ENCODE data around the gene KRTAP5-9.
"Not testable (repeated sequence)": the region's sequence is repeated elsewhere in the genome, so short reads cannot be mapped to it uniquely, and the experiment has no call there.

Gene KRTAP5-9

GRCh38 chr11:71548120-71548519, at the start of gene KRTAP5-9:
Gene KRTAP5-9, plus strand, starts transcription at chr11:71548420. Its CDS starts 238 bp downstream, at chr11:71548658.
- DNase-seq = no peak

GRCh38 chr11:71499125-71499524, 49.1 kb upstream of the KRTAP5-9 start:
- DNase-seq = no peak

- DNase-seq = no peak
Measured at GRCh38 chr11:71499546-71499945, 48.7 kb upstream of the KRTAP5-9 start.

- DNase-seq = no peak
Measured at GRCh38 chr11:71500601-71501021, 47.6 kb upstream of the KRTAP5-9 start.

GRCh38 chr11:71501071-71501985, 46.9 kb upstream of the KRTAP5-9 start:
- no peak for DNase-seq

GRCh38 chr11:71502026-71502425, 46.2 kb upstream of the KRTAP5-9 start:
- no peak for DNase-seq

GRCh38 chr11:71502871-71503435, 45.3 kb upstream of the KRTAP5-9 start:
- no peak for DNase-seq

- no peak for DNase-seq
Measured at GRCh38 chr11:71504531-71504930, 43.7 kb upstream of the KRTAP5-9 start.

- DNase-seq = no peak
Measured at GRCh38 chr11:71505001-71505400, 43.2 kb upstream of the KRTAP5-9 start.

- no peak for DNase-seq
Measured at GRCh38 chr11:71505781-71506180, 42.4 kb upstream of the KRTAP5-9 start.

- DNase-seq = no peak
Measured at GRCh38 chr11:71507102-71507501, 41.1 kb upstream of the KRTAP5-9 start.

- no peak for DNase-seq
Measured at GRCh38 chr11:71518506-71519471, 29.4 kb upstream of the KRTAP5-9 start.

- no peak for DNase-seq
Measured at GRCh38 chr11:71519546-71519945, 28.7 kb upstream of the KRTAP5-9 start.

- no peak for DNase-seq
Measured at GRCh38 chr11:71525188-71525937, 22.9 kb upstream of the KRTAP5-9 start.

GRCh38 chr11:71525938-71526495, 22.2 kb upstream of the KRTAP5-9 start:
- DNase-seq = no peak

GRCh38 chr11:71526796-71527575, 21.2 kb upstream of the KRTAP5-9 start, which contains the start of gene KRTAP5-7:
Gene KRTAP5-7, plus strand, starts transcription at chr11:71527267. Its CDS starts 34 bp downstream, at chr11:71527301.
- not testable (repeated sequence) for DNase-seq

GRCh38 chr11:71527576-71528210, 20.5 kb upstream of the KRTAP5-9 start:
- DNase-seq = no peak

GRCh38 chr11:71530602-71531001, 17.6 kb upstream of the KRTAP5-9 start:
- DNase-seq = no peak

- DNase-seq = no peak
Measured at GRCh38 chr11:71532036-71532610, 16.1 kb upstream of the KRTAP5-9 start.
